Activated gamma-delta T cell treated with anti-CD3 and anti-CD28 coated beads, Interleukin-2, amount 50 U/mL, for 16 hours (primary cell): Measurements from ENCODE around the gene KAZN.

Experiments used
- DNase-seq: peaks from one replicate; pipeline ENCODE4 v3.0.0-alpha.2; 2020; ENCODE audit warnings: low read depth

KAZN gene

DNA sequence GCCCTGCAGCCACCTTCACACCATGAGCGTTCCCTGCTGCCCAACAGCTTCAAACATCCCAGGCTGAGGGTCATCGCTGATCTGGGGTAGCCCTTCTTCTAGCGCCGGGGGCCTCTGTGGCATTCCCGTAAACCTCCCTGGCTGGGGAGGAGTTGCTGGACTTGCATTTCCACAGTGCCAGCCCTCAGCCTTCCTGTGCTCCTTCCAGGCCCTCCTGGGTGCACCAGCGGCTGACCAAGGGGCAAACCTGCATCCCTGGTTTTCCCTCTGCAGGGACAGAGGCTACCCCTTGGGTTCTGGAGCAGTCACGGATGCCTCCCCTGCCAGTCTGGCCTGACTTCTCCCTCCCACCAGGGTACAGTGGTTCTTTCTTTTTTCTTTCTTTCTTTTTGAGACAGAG is 336.4 kb downstream of the KAZN start:
- DNase-seq, result no peak

DNA sequence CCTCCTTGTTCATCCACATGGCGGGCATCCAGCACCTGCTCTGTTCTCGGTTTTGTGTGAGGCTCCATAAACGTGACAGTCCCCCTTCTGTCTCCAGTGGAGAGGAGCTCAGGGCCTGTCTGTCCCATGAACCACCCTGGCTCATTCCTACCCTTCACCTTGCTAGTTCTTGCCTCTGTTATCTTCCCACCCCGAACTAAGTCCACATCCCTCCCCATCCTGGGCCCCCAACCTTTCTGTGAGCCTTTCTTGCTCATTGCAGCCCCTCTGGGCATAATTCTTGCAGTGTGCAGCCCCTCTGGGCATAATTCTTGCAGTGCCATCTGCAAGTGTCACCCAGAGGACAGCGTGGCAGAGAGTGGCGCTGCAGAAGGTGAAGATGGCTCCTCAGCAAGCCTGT is 338.3 kb downstream of the KAZN start:
- DNase-seq, result no peak

DNA sequence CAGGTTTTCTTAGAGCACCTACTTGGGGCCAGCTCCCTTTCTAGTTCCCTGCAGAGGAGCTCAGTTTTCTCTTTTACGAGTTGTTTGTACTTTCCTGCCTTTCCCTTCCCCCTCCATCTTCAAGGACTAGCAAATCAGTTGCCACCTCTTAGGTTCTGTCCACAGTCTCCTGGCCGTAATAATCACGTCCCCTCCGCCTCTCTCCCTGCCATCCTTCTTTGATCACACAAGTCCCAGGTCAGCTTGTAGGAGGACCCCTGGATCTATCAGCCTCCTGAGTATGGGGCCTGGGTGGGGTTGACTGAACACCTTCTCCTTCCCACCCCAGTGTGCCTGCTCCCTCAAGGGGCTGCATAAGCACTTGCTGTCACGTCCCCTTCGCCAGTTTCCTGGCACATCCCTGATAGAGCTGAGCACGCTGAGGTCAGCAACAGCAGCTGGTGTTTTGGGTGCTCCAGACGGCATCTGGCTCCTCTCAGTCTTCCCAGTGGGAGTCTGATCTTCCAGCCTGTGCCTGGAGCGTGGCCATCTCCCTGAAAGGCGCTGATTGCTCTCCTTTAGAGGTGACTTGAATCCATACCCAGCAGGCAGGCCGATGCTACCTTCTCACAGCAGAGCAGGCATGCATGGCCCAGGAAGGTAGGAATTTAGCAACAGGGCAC is 338.9 kb downstream of the KAZN start:
- no peak for DNase-seq

DNA sequence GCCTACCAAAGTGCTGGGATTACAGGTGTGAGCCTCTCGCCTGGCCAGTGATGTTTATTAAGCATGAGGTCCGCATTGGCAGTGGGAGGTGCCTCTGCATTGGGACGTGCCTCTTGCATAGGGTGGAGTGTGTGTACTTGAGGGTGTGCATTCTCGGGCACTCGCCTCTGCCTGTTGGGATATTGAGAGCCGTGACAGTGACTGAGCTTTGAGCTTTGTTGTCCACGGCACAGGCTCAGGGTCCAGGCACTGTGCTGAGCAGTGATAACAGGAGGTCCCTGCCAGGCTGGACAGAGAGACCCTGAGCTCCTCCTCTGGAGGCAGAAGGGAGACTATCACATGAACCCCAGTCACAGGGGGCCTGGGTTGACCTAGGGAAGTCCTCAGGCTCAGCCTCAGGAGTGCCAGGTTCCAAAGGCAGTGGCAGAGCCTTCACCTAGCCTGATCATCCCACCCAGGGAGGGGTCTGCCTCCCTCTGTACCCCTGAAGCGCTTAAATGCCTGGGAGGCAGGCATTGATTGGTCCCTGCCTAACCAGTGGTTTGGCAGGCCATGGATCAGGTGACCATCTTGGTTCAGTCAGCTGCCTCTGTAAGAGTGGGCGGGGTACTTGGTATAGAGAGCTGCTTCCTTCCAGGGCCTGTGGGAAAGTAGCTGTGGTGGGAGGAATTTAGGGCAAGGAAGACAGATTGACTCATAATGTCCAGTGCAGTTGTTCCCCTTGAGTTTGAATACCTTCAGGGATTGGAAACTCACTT is 341.2 kb downstream of the KAZN start:
- no peak for DNase-seq

DNA sequence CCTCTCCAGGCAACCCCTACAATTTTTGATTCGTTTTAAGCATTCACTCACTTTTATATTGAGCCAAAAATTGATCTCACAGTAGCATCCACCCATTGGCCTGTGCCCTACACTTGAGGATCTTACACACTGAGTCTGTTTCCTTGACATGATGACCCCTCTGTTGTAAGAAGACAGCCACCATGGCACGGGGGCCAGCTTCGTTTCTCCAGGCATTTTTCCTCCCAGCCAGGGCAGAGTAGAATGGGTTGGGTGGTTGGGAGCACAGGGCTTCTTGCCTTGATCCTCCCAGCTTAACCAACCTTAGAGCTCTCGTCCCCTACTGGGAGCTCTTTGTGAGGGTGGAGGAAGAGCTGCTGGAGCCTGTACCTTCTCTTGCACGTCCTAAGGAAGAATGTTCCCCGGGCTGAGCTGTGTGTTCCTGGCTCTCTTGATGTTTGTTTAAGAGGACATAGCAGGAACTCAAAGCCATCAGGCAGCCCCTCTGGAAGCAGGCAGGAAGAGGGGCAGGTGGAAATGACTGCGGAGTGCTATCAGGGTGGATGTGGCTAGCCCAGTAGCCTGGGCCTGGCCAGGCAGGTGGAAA is 341.9 kb downstream of the KAZN start:
- no peak for DNase-seq

DNA sequence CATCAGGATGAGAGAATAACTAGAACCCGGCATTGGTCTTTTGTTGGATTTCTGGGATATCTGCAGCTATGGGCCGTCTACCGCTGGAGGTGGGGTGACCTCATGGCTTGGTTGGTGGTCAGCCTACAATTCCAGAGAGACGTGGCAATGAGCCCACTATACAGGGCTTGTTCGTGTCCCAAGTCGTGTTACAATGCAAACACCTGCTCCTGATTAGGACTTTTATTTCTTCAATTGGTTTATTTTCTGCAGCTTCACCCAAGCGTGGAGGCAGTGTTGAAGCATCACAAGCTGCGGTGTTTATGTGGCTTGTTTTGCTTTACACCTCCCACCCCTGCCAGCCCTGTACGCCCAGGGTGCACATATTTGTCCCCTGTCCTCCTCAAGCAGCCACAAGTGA is 343.4 kb downstream of the KAZN start:
- DNase-seq, result no peak

DNA sequence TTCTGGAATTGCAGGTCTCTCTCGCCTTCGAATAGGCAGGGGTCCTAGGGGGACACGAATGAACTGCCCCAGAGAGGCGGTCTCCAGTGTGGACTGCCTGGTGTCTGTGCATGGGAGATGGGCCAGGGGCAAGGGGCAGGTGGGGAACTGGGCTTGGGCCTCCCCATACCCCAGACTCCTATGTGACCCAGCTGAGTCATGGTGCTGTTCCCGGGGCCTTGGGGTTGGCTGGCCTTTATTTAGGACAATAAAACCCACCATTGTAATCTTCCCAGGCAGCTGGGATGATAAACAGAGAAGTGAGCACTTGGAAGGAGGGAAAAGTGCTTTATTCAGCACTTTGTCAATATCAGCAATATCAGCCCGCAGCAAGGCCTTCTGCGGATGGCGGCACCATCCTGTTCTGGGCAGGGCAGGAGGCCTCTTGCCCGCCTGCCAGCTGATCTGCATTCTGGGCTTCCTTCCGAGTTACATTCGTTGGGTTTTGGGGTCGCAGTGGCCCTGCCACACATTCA is 346.0 kb downstream of the KAZN start:
- no peak for DNase-seq

DNA sequence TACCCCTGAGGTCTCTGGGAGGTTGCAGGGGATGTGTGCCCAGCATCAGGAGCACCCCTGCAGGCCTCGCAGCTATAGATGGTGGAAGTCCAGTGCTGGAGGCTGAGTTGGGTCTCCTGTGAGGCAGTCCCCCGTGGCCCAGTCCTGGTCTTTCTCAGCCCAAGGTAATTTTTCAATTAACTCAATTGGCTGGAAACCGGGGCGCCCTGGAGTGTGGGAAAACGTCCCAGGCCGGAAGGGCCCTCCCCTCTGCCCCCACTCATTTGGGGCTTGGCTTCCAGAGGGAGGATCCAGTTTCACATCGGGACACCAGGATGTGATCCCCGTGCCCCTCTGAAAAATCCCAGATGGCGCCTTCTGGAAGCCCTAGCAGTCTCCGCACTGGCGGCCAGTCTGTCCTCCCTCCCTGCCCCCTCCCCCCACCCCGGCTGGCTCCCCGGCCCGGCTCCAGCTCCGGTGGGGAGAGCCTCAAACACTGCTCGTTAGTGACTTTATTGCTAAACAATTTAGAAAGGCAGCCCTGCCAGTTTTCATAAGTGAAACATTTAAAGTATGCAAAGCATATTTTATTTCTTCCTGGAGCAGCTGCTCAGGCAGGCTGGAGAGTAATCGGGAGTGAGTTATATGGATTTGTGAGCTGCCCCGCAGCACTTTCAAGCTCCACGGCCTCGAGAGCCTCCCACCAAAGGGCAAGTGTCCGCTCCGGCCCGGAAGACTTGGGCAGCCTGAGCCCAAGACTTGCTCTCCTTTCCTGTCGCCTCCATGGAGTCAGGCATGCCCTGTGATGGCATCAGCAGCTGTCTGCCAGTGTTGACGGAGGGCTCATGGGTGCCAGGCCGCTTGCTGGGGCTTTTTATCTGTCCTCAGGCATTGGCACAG is 346.9 kb downstream of the KAZN start:
- DNase-seq, result no peak

DNA sequence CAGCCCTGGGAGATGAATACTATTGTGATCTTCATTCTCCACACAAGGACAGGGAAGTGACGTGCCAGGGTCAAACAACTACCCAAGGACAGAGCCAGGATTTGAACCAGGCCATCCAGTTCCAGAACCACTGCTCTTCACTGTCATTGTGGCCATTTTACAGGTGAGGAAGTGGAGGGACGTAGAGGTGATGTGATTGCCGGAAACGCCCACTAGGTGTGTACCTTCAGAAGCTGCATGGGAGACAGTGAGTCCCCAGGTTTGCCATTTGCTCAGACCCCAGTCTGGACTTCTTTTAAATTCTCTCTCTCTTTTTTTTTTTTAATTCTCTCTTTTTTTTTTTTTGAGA is 347.5 kb downstream of the KAZN start:
- DNase-seq, result no peak

DNA sequence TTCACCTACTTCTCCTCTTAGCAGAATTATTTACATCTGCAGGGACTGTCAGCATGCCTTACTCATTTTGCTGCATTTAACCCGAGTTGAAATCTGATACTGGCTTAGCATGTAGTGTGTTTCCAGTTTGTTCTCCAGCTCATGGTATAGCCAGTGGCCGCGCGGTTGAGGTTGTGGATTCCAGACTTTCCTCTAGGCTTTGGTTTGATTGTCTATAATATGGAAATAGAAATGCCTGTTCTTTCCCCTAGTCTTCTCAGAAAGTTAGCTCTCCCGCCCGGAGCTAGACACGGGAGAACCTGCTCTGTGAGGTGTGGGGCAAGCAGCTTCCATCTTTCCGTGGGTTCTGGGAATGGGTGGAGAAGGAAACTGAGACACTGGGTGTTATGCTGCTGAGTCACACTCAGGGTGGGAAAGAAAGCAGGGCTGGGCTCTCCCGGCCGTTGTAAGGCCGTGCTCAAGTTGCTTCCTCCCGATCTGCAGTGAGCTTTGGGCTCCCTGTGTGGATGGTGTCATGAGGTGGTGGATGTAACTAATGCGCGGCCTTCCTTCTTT is 348.3 kb downstream of the KAZN start:
- no peak for DNase-seq

DNA sequence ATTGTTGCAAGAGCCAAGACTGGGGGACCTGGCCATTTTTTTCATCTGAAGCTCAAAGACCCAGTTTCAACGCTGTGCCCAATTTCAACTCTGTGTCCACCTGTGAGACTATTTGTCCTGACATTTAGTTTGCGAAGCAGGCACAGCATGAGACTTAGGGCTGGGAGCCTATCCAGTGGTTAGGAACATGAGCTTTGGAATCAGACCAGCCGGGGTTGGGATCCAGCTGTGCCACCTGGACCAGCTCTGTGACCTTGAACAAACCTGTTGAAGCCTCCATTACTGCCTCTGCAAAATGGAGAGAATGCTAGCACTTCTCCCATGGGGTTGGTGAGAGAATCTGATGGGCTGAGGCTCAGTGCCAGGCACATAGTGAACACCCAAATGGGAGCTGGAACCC is 348.9 kb downstream of the KAZN start:
- no peak for DNase-seq

DNA sequence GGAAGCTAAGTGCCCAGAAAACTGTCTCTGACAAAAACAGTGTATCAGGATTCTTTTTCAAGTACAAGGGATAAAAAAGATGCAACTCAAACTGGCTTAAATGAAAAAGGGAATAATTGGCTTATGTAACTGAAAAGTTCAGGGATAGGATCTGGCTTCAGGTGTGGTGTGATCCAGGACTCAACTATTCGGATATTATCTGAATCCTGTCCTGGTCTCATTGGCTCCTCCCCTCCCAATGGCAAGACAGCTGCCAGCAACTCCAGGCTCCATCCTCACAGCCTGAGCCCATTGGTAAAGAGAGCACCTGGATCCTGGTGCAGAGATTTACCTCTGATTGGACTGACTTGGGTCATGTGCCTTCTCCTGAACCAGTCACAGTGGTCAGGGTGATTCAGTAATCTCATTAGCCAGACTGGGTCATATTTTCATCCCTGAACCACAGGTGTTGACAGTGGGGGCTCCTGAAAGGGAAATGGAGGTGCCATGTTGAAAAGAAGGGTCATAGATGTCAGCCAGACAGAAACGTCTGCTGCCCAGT is 349.7 kb downstream of the KAZN start:
- DNase-seq, result no peak

DNA sequence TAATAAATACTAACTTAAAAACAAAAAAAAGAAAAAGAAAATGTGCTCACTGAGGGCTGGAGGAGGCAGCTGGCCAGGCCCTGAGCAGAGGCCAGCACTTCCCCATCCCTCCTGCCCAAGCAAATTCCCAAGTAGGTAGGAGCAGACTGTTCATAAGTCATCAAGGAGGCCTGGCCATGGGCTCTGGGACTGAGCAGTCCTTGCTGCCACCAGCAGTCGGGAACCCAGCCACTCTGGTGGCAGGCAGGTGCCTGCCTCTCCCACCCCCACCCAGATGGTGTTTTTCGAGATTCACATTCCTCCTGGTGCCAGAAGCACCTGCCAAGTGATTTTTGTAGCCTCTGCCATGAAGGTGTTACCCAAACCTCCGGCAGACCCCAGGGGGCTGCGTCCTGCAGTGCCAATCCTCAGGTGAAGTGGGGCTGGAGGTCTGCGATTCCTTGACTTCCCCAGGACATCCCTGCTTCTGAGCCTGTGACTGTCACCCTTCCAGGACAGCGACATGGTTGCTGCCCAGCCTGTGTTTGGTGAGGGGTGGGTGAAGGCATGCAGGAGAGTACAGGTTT is 350.9 kb downstream of the KAZN start:
- DNase-seq, result no peak

DNA sequence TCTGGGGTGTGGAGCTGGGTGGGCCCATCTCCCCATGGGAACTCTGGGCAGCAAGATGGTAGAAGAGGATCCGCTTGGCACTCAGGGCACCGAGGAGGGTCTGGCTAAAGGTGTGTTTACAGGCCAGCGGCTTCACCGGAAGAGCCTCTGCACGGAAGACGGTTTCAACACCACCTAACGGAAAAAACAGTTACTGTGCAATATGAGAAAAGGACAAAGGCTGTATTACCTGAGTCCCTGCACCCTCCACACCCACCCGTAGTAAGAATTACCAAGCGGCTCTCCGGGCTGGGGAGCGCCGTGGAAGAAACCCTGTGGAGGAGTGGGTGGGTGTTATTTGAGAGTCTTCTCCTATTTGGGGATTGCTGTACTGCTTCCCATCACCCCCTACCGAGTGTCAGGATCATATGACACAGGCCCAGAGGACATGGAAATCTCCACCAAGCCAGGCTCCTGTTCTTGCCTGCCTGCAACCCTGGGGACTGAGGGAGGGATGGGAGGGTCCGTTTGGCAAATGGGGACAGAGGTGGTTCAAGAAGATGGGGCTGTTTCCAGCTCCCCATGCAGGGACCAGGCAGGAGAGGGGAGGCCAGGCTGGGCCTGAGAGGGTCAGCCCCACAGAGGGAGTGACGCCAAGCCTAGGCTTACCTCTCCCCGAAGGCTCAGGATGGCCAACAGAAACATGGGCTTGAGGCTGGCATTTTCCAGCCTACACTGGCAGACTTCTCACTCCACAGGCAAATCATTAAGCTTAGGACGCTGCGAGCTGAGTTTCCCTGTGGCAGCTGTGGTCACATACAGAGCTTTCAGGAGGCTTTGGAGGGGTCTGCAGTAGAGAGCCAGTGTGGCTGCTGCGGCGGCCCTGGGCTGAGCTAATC is 351.6 kb downstream of the KAZN start:
- DNase-seq, result no peak

DNA sequence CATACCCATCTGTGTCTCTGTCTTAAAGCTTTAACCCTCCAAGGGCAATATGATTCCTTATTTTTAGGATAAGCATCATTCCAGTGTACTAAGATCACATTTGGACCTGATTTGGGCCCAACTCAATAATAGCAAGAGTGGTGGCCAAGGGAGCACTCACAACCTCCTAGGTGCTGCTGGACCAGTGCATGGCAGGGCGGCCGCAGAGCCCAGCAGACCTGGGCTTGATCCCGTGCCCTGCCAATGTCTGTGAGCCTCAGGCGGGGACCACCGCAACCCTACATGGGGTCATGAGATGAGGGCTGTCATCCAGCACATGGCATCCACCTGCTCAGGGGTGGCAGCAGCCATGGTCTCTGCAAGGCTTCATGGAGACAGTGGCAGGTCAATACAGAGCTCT is 353.3 kb downstream of the KAZN start:
- DNase-seq, result no peak

DNA sequence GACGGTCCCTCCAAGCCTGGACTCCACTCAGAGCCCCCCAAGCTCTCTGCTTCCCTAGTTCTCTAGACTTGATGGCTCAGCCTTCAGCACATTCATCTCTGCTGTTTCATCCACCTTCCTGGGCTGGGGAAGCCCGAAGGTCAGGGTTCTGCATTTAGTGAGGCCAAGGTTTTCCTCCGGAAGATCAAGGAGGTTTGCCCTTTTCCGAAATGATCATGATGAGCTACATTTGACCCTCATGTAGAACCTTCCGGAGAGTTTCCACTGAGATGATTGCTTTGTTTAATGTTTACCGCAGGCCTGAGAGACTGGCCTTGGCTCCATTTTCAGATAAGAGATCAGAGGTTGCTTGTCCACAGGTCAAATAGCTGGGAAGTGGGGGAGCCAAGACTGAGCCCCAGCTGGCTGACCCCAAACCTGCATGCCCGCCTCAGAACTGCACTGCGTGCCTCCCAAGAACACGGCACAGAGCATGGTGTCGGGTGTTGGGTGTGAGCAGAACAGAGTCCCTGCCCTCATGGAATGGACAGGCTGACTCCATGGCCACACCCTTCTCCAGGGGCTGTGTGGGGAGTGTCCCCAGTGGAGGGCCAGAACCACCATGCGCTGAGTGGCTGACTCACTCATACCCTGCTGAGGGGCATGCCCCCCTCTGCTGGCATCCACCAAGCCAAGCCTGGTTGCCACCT is 354.3 kb downstream of the KAZN start:
- DNase-seq, result no peak

DNA sequence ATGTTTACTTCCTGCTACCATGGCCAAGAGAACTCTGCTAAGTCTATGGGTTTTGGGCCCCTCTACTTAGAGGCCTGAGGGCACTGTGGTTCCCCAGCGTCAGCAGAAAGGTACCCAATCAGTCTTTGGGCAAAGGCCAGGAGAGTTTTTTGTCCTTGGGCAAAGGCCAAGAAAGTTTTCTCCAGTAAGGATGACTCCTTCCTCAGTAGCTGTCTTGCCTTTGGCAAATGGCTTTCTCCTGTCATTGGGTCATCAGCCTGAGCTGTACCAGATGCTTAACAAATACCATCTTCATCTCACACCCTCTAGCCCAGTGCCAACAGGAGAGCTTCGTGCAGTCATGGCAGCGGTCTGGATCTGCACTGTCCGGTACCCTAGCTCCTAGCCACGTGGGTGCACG is 355.7 kb downstream of the KAZN start:
- no peak for DNase-seq

DNA sequence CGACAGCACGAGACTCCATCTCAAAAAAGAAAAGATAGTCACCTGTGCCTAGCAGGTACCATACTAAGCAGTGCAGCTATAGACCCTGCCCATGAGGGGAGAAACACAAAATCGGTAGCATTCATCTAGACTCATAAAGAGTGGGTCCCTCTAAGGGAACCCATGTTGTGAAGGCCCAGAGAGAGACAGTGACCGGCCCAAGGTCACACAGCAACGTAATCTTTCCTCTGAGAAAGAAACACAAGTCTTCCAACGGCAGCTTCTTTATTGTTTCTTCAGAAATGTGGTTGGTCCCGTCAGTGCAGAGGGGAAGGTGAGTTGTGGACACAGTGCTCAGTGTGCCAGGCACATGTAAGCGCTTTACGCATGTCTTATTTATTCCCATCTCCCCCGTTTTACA is 356.4 kb downstream of the KAZN start:
- no peak for DNase-seq

DNA sequence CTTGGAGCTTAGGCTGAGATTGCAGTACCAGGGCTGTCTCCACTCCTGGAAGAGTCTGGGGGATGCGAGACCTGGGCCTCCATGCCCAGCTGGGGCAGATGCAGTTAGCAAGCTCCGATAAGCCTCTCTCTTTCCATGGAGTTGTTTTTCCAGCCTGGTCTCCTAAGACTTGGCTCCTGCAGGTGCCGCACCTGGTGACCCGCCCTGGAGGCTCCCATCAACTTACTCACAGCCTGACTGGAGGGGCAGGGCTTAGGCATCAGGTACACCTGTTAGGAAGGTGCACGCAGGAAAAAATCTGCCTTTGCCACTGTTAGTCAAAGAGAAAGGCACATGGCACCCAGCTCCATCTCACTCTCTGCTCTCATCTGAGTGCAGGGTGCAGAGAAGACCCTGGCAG is 356.9 kb downstream of the KAZN start:
- DNase-seq, result no peak

DNA sequence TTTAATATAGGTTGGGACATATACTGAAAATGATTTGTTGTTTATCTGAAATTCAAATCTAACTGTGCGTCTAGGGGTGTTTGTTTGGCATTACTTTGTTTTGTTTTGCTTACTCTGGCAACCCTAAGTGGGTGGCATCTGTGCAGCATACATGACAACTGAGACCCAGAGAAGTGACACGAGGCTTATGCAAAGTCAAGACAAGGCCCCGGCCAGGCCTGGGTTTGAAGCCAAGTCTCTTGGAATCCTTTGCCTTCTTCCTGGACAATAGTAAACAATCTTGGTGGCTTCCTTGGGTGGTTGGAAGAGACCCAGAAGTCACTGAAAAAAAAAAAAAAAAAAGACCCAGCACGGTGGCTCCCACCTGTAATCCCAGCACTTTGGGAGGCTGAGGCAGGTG is 357.5 kb downstream of the KAZN start:
- DNase-seq, result no peak
